HG03064 (cell line): ENCODE results near the gene PARD3.

Experiments used
- ATAC-seq: cut with Tn5 transposase; IDR thresholded peaks from one replicate; pipeline ENCODE4 v1.9.1; 2021; ENCODE audit warnings: low read depth; ENCODE audit not compliant: unreplicated experiment

PARD3 gene

GRCh38 chr10:34635111-34635510, 180.0 kb downstream of the PARD3 start:
- no peak for ATAC-seq

GRCh38 chr10:34633374-34633773, 181.7 kb downstream of the PARD3 start:
- ATAC-seq: no peak

GRCh38 chr10:34629084-34629483, 186.0 kb downstream of the PARD3 start:
- ATAC-seq: no peak

GRCh38 chr10:34628174-34628796, 186.8 kb downstream of the PARD3 start:
- ATAC-seq: no peak

- no peak for ATAC-seq
These were observed 187.4 kb downstream of the PARD3 start for GRCh38 chr10:34627741-34628140.

- ATAC-seq: no peak
These were observed 187.8 kb downstream of the PARD3 start for GRCh38 chr10:34627331-34627730.

GRCh38 chr10:34626158-34626880, 188.8 kb downstream of the PARD3 start:
- ATAC-seq: no peak

- ATAC-seq: no peak
These were observed 190.6 kb downstream of the PARD3 start for GRCh38 chr10:34624323-34625153.

GRCh38 chr10:34622945-34623344, 192.2 kb downstream of the PARD3 start:
- ATAC-seq: no peak

- ATAC-seq: no peak
These were observed 196.5 kb downstream of the PARD3 start for GRCh38 chr10:34618611-34619010.

GRCh38 chr10:34615770-34616169, 199.3 kb downstream of the PARD3 start:
- no peak for ATAC-seq

- ATAC-seq: no peak
These were observed 201.6 kb downstream of the PARD3 start for GRCh38 chr10:34613491-34613890.

- ATAC-seq: no peak
These were observed 202.2 kb downstream of the PARD3 start for GRCh38 chr10:34612938-34613337.

- ATAC-seq: no peak
These were observed 202.7 kb downstream of the PARD3 start for GRCh38 chr10:34612446-34612845.

- ATAC-seq: no peak
These were observed 205.7 kb downstream of the PARD3 start for GRCh38 chr10:34609287-34609940.

- ATAC-seq: no peak
These were observed 207.2 kb downstream of the PARD3 start for GRCh38 chr10:34607894-34608293.

- ATAC-seq: no peak
These were observed 208.2 kb downstream of the PARD3 start for GRCh38 chr10:34606890-34607289.

GRCh38 chr10:34602478-34602877, 212.6 kb downstream of the PARD3 start:
- ATAC-seq: no peak

- no peak for ATAC-seq
These were observed 213.4 kb downstream of the PARD3 start for GRCh38 chr10:34601691-34602090.

- ATAC-seq: no peak
These were observed 215.9 kb downstream of the PARD3 start for GRCh38 chr10:34599026-34599795.
